ENCODE data around the gene KRT82. TPM values are rescaled to one million over a fixed set of nuclear protein-coding genes. Genes with fewer than 3 reads are reported as not detected.

Gene KRT82
- total RNA-seq, 2 donors from 2014 or later = not detected

- no peaks in the 10 kb centered on the region for H3K36me3 ChIP-seq
- DNase-seq (ENCODE audit: low spot score) = no peak
- H3K9me3 ChIP-seq = no peaks in the 10 kb centered on the region
- 60% methylated on average over 10 of the region's 10 CpGs for WGBS
- H3K27ac ChIP-seq = no peak overlapping the region
- no peaks in the 10 kb centered on the region for H3K4me1 ChIP-seq (replicated peaks)
- TF ChIP-seq POLR2A (IDR thresholded peaks at IDR 0.05) (no peak), CTCF (IDR thresholded peaks at IDR 0.05) (no peak), POLR2AphosphoS5 (IDR thresholded peaks at IDR 0.05) (peak; percentile 22)
- H3K27me3 ChIP-seq (replicated peaks; ENCODE audit: insufficient read depth) = no peaks in the 10 kb centered on the region
- no peak overlapping the region for H3K4me3 ChIP-seq
- intact Hi-C loops (cut with DNase I) = no loop called here
Observed at GRCh38 chr12:52415870-52416750, 10.0 kb upstream of the KRT82 start.

GRCh38 chr12:52414936-52415335, 8.8 kb upstream of the KRT82 start:
- H3K27ac ChIP-seq = no peak overlapping the region

GRCh38 chr12:52413782-52414345, 7.7 kb upstream of the KRT82 start:
- Histone ChIP-seq H3K27me3 (replicated peaks; ENCODE audit: insufficient read depth) (no peaks in the 10 kb centered on the region), H3K4me3 (no peak overlapping the region), H3K36me3 (no peaks in the 10 kb centered on the region), H3K4me1 (replicated peaks) (no peaks in the 10 kb centered on the region), H3K9me3 (no peaks in the 10 kb centered on the region), H3K27ac (no peak overlapping the region)
- 71% methylated on average over 8 of the region's 8 CpGs for WGBS
- DNase-seq (ENCODE audit: low spot score) = no peak
- no peak for TF ChIP-seq POLR2AphosphoS5 (IDR thresholded peaks at IDR 0.05)
- TF ChIP-seq CTCF (IDR thresholded peaks at IDR 0.05) = no peak
- TF ChIP-seq POLR2A (IDR thresholded peaks at IDR 0.05) = no peak
- intact Hi-C loops (cut with DNase I) = no loop called here

More at GRCh38 chr12:52414936-52415335, 8.8 kb upstream of the KRT82 start:
- H3K4me1 ChIP-seq (replicated peaks) = no peaks in the 10 kb centered on the region
- H3K27me3 ChIP-seq (replicated peaks; ENCODE audit: insufficient read depth) = no peaks in the 10 kb centered on the region
- H3K9me3 ChIP-seq = no peaks in the 10 kb centered on the region
- H3K36me3 ChIP-seq = no peaks in the 10 kb centered on the region
- TF ChIP-seq CTCF (IDR thresholded peaks at IDR 0.05) = no peak
- TF ChIP-seq POLR2AphosphoS5 (IDR thresholded peaks at IDR 0.05) = no peak
- TF ChIP-seq POLR2A (IDR thresholded peaks at IDR 0.05) = no peak
- DNase-seq (ENCODE audit: low spot score) = no peak
- intact Hi-C loops (cut with DNase I) = no loop called here
- 94% methylated on average over 5 of the region's 5 CpGs for WGBS
- H3K4me3 ChIP-seq = no peak overlapping the region

GRCh38 chr12:52413202-52413601, 7.1 kb upstream of the KRT82 start:
- no peaks in the 10 kb centered on the region for H3K4me1 ChIP-seq (replicated peaks)
- DNase-seq (ENCODE audit: low spot score) = no peak
- no peak overlapping the region for H3K27ac ChIP-seq
- no peaks in the 10 kb centered on the region for H3K36me3 ChIP-seq
- H3K27me3 ChIP-seq (replicated peaks; ENCODE audit: insufficient read depth) = no peaks in the 10 kb centered on the region
- WGBS = 59% methylated on average over 4 of the region's 4 CpGs
- H3K4me3 ChIP-seq = no peak overlapping the region
- no peak for TF ChIP-seq POLR2A (IDR thresholded peaks at IDR 0.05)
- no peak for TF ChIP-seq CTCF (IDR thresholded peaks at IDR 0.05)
- no peak for TF ChIP-seq POLR2AphosphoS5 (IDR thresholded peaks at IDR 0.05)
- intact Hi-C loops (cut with DNase I) = no loop called here
- H3K9me3 ChIP-seq = no peaks in the 10 kb centered on the region

All from prostate gland (tissue), 2 donors.